RPMI8226 (cell line): ENCODE results near the gene BCR.

Source experiments
- DNase-seq: peaks from one replicate; pipeline ENCODE4 v3.0.0-alpha.2; 2015

Gene BCR

DNA sequence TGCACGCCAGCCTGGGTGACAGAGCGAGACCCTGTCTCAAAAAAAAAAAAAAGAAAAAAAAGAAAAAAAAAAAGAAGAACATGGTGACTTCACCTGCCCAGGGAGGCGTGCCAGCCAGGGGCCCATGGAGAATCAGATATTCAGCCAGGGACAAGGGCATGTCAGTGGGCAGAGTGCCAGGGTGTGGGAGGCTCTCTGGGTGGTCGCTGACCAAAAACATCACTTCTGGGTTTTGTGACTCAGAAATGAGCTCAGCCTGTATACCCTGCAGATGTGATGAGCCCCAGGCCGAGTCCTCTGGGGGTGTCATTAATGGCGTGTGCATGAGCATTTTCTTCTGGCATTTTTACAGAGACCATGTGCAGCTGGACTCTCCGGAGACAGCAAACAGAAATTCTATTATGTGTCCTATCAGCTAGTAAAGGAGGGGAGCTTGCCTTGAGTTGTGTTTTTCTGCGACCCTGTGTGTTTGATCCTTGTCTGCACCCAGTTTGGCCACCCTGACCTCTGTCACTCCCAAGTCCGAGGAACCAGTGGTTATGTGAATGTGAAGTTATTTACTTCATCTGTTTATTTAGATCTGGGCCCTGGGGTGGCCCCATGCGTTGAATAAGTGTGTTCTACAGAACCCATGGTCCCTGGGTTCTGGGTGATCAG lies 53.6 kb downstream of the BCR start:
- no peak for DNase-seq

DNA sequence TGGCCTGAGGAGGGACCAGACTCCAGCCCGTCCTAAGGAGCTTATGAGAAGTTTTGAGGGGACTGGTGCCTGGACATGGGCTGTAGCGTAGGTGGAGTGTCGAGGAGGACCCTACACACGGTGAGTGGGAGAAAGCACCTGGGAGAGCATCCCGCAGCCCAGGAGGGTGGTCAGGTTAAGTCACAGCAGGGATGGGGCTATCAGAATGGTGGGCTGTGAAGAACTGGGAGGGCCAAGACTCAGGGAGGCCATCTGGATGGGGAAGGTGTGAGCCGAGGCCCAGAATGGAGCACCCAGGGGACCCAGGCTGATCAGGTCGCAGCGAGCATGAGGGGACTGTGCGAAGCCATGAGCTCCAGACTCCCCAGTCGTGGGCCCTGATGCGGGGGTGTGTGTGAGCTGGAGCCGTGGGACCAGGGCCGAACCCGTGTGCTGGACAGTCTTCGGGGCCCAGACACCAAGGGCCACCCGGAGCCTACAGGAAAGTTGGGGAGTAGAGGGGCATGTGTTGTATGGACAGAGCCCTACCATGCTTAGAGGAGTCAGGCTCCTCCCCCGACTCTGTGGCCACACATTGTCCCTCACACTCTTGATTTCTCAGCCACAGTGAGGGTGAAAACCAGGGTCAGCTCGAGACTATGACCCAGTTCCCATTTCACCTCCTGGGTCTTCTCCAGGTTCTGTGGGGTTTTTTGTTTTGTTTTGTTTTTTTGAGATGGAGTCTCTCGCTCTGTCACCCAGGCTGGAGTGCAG lies 54.3 kb downstream of the BCR start:
- DNase-seq: no peak

DNA sequence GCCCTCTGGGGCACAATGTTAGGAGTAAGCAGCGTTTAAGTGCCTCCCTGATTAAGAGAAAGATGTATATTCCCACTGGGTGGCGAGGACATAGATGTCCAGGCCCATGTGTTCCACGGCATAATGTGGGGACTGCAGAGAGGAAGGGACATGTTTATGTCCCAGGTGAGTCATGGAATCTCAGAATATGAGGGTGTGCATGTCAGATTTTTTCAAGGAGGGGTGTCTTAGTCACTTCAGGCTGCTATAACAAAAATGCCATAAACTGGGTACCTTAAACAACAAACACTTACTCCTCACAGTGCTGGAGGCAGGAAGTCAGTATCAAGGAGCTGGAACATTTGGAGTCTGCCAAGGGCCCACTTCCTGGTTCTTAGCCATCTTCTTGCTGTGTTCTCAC lies 55.1 kb downstream of the BCR start:
- no peak for DNase-seq

DNA sequence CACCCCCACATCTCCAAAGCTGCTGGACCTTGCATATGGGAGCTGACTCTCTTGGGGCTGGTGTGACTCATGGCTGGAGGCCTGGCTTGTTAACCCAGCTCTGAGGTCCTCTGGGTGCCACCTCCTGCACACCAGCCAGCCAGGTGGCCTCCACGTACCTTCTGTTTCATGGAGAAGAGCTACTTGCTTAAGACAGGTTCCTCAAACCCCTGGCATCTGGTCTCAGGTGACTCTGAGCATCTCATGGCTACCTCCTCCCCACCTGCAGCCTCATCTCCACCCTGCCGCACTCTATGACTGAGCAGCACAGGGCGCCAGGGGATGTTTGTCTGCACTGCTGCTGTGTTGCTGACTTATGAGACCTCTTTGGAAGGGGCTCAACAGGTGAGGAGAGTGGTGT lies 55.7 kb downstream of the BCR start:
- no peak for DNase-seq

DNA sequence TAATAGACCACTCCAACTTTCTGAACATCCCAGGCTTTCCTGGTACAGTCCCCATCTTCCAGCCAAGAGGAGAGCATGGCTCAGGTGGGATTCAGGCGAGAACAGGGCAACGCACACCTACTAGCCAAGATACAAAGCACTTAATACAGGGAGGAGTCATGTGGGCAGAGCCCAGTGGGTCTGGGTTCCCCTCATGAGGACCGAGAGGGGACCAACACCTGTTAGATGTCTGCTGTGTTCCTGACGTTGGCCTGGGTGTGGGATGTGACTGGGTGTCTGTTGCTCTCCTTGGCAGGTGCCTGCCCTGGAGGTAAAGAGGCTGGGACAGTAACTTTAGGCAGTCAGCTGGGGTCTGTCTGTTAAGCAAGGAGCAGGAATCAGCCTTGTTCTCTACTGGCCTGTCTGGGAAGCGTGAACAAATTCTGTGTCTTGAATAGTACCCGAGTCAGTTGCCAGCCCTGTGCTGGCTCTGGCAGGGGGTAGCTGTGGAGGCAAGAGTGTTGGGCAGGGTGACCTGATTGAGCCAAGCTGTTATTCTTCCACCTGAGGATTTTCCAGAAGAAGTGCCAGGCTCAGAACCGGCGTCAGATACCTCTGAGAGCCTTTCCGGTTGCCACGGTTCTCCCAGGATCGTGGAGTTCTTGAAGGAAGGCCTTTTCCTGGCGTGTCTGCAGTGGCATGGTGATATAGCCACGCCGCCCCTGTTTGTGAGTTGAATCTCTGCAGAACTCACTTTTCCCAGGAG lies 56.3 kb downstream of the BCR start:
- DNase-seq: no peak

DNA sequence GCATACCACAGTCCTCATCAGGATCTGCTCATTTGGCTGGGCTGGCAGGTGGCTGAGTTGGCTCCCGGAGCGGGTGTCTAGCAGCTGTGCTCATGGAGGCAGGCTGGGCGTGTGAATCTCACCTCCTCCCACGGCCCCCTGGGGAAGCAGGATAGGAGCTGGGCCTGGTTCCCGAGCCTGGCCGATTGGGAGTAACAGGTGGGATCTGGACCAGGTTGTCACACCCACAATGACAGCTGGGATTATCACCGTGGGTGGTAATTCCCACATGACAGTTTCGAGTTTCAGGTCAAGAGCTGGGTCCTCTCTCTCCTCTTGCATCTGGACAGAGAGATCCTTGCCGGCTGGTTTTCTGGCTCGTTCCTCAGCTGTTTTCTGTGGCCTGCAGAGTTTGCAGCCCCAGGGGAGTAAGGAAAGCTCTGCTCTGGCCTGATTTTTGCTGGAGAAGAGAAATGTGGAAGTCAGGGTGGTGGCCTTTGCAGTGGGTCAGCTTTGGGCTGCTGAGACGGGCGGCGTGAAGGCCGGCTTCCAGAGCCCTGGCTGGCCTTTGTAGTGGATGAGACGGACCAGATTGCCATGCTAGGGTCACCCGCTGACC lies 57.0 kb downstream of the BCR start:
- DNase-seq: peak; percentile 62

DNA sequence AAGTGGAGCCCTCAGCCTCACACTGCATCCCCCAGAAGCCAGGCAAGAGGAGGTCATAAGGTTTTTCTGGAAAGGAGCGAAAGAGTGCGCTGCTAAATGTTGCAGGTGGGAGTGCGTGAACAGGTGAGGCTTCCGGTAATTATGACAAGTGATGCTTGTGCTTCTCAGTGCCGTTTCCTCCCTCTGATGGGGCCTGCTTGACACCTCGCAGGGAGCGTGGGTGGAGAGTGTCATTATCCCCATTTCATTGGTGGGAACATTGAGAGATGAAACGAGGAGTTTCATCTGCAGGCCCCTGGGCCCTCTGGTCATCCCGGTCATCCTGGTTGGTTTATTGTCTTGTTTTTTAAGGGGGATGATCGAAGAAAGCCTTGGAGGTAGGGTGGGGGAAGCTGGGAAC lies 57.5 kb downstream of the BCR start:
- DNase-seq: no peak

DNA sequence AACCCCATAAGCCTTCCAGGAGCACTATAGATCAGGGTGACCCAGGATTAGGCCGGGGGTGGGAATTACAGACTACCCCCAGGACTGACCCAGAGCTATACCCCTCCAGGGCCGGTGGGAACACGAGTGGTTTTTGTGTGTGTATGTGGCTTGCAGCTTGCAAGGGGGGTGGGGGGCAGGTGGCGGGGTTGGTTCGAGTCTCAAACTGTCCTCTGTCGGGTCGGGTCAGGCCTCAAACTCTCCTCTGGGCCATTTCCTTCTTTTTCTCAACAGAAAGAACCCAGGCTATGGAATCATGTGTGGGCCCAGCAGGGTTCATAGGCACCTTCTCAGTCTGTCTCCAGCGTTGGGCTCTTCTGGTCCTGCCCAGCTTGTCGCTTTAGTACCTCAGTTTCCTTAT lies 58.4 kb downstream of the BCR start:
- no peak for DNase-seq

DNA sequence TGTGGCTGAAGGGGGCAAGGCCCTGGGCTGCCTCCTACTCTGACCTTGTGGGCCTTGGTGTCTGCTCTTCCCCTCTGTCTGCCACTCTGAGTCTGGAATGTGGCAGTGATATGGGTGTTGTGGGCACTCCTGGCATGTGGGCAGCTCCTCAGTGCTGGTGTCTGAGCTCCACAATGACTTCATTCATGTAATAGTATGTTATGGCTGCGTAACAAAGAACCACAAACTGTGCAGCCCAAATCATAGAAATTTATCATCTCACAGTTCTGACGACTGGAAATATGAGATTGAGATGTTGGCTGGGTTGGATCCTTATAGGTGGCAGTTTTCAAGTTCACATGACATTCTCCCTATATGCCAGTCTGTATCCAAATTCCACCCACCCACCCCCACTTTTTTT lies 59.1 kb downstream of the BCR start:
- no peak for DNase-seq

DNA sequence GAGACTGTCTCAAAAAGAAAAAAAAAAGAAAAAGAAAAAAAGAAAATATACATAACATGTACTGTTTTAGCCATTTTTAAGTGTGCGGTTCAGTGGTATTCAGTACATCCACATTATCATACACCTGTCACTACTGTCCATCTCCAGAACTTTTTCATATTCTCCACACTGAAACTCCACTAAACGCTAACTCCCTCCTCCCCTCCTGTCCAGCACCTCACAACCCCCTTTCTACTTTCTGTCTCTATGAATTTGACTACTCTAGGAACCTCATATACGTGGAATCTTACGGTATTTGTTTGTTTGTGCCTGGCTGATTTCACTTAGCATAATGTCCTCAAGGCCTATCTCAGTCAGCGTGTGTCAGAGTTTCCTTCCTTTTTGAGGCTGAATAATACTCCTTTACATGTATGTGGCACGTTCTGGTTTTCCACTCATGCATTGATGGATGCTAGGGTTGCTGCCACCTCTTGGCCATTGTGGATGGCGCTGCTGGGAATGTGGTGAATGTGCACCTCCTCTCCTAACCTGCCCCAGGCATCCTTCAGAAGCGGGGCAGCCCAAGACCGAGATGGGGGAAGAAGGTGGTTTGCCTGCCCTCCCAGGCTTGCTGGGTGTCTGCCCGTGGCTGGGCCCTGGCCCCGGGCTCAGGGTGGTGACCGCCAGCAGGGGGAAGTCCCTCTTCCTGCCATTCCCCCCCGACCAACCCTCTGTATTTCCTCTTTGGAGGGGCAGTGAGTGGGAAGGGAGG lies 60.5 kb downstream of the BCR start:
- peak; percentile 8 for DNase-seq

DNA sequence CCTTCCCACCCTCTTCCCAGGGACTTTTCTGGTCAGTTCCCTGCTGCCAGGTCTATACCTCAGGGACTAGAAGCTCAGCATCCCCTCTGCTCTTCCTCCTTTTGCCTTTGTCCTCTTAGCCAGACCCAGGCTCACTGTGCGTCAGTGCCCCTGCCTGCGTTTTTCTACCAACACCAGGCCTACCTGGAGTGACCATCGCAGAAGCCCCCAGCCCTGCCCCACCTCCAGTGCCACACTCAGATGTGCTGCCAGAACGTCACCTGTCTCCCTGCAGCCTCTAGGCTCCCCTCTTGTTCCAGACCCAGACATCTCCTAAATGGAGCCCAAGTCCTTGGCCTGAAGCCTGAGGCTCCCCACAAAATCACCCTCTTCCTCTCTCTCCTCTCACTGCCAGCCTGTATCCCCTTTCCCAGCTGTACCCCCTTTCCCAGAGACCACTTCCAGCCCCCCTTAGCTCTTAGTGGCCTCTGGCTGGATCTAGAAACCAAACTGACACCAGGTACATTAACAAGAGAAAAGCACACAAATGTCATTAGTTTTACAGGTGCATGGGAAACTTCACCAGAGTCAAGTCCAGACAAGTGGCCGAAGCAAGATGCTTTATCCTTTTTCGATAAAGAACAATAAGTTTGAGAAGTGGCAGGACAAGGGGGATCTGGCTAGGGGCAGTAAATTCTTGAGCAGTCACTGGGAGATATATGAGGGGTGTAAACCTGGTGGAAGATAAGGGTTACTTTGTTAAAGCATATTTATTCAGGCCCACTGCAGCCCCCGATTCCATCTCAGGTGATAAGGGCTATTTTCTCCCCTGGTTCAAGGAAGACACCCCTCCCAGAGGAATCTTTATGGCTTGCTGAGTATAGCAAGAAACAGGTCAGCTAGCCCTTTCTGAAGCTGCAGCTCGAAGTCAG lies 61.5 kb downstream of the BCR start:
- DNase-seq: no peak

DNA sequence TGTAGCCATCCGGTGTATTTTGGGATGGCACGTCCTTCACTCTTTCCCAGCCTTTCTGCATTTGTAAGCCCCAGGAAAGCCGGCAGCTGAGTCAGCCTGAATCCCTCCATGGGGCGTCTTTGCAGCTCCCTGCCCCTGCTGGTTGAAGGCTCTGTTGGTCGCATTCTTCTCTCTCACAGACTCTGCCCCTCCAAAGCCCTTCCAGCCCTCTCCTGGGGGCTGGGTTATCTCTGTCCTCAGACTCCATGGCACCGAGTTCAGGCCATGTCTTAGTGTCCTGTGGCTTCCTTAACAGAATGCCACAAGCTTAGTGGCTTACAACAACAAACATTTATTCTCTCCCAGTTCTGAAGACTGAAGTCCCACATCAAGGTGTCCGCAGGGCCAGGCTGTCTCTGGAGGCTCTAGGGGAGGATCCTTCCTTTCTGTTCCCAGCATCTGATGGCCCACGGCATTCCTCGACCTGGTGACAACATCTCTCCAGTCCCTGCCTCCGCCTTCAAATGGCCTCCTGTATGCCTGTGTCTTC lies 62.2 kb downstream of the BCR start:
- DNase-seq: no peak

DNA sequence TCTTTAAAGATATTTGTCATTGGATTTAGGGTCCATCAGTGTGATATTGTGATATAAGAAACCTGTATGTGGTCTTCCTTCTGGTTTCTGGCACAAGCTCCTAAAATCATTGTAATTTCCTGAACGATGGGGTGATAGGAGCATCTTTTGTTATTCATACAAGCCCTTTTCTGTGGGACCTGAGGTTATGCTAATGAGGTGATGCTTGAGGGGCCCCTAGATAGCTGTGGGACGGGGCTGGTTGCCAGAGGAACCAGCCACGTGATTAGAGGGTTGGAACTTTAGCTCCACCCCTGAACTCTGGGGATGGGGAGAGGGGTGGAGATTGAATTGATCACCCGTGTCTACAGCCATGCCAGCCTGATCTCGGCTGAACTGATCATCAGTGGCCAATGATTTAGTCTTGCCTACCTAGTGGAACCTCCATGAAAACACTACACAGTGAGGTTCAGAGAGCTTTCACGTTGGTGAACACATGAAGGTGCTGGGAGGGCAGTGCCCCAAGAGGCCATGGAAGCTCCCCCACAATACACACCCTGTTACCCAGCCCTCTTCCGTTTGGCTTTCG lies 62.8 kb downstream of the BCR start:
- no peak for DNase-seq

DNA sequence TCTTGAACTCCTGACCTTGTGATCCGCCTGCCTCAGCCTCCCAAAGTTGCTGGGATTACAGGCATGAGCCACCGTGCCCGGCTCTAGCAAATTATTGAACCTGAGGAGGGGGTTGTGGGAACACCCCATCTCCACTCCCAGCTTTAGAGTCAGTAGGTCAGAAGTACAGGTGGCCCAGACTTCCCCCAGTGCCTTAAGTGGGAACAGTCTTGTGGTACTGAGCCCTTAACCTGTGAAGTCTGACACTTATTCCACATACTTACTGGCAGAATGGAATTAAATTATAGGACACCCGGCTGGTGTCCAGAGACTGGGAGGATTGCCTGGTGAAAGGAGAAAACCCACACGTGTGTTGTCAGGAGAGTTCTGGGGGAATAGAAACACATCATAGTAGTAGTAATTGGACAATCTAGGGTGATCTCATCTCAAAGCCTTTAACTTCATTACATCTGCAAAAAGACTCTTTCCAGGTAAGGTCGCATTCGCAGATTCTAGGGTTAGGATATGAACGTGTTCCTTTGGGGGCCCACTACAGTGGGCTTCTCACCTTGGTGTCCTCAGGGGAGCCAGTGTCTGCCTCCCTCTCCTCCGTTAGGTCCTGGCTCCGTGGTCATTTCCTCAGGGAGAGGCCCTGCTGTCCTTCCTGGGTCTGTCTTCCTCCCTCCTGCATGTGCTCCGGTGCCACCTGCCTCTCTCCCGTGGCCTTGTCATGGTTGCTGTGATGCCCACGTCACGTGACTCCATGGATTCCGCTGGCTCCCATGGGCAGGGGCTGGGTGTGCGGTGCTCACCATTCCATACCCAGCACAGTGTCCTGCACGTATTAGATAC lies 63.8 kb downstream of the BCR start:
- no peak for DNase-seq

DNA sequence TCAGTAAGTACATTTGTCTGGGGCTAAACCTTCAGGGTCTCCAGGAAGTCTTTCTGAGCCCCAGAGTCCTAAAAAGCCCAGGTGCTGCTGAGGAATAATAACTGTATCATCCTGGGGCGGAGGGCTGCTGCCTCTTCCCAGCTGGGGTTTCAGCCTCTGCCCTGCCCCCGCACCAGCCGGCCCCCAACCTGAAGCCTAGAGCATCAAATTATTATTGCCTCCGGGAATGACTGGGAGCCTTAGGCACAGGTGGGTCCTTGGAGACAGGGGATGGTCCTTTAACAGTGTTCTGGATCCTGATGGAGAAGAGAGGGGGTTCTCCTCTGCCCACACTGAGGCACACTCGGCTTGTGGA lies 64.4 kb downstream of the BCR start:
- DNase-seq: no peak

DNA sequence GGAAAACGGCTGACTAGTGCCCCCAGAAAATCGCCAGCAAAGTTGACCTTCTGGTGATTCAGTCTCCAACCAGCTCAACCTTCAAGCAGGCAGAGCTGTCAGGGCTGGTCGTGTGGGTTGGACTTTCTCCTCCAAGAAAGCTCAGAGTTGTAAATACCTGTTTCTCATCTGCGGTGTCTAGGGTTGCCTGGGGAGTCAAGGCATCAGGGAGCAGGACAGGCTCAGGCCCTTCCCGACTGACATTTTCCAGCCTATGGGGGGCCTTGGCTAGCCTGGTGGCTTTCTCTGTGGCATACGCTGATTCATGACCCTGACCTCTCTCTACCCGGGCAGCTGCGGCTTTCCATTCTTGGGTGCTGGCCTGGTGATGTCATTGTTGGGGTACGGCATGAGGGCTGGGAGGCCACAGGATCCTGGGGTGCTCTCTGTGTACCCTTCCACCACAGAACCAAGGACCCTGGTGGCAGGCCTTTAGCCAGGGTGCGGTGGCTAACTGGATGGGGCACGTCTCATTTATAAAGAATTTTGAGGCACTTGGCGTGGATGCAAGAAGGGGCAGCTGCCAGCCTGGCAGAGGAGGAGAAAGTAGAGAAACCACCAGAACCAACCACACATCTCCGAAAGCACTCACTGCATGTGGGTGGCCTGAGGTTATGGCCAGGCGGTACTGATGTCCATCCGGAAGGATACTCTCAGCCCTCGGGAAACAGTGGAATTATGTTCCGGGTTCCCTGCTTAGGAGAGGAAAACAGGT lies 64.9 kb downstream of the BCR start:
- DNase-seq: no peak

DNA sequence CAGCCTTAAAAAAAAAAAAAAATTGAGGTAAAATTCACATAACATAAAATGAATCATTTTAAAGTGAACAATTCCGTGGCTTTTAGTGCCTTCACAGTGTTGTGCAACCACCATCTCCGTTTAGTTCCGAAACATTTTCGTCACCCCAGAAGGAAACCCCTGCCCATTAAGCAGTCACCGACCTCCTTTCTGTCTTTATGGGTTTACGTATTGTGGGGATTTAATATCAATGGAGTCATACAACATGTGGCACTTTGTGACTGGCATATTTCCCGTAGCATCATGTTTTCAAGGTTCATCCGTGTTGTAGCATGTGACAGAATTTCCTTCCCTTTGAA lies 65.5 kb downstream of the BCR start:
- no peak for DNase-seq

DNA sequence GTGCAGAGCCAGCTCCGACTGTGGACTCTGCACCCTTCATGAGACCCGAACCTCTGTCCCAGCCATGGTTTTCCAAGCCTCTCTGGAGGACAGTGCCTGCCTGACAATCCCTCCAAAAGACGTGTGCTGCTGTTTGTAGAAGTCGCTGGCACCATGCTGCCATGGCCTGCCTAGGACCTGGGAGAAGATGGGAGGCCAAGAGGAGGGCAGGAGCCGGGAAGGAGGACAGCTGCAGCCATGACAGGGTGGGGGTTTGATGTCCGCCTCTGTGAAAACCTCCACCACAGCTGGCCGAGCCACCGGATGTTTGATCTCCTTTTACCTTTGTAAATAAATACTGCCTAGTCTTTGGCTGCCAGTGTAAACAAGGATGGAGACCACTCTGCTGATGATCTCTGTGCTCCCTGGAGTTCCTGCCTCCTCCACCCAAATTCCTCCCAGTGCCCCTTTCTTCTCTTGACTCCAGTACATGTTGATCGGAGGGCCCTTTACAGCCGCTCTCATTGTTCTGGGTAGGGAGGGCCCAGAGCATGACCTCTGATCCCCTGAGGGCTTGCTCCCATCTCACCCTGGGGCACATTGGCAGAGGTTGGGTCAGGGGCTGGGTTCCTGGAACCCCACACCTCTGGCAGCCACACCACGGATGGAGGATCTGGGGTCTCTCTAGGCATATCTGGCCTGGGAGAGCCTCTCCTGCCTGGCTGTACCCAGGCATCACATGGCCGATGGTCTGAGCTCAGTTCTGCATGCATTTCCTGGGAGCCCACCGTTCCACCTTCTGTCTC lies 66.9 kb downstream of the BCR start:
- DNase-seq: no peak

DNA sequence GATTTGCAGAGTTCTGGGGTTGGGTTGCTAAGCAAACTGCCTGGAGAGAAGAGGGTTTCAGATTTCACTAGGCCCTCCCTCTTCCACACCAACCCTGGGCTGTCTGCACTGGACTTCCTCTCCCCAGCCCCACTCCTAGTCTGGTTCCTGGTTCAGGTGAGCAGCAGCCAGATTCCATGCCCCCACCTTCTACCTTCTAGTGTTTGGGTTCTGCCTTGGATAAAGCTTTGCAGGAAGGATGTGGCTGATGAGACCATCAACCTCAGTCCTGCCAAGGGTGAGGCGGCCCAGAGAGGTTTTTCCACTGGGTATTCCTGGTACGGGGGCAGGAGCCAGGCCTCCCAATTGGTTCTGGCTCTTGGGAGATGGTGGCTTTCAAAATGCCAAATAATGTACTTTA lies 68.3 kb downstream of the BCR start:
- DNase-seq: no peak
